ENCODE measurements around the gene PON3.
A peak's percentile ranks its signal among the peaks of the same experiment; 100 is the strongest.

The PON3 gene

GRCh38 chr7:95396136-95397032 lies at the start of gene PON3:
Gene PON3, minus strand, starts transcription at chr7:95396375. Its CDS starts 25 bp downstream, at chr7:95396350.
- DNase-seq (ENCODE audit: low read depth in 2 of 2) = peak; percentile 1 to 2

DNA sequence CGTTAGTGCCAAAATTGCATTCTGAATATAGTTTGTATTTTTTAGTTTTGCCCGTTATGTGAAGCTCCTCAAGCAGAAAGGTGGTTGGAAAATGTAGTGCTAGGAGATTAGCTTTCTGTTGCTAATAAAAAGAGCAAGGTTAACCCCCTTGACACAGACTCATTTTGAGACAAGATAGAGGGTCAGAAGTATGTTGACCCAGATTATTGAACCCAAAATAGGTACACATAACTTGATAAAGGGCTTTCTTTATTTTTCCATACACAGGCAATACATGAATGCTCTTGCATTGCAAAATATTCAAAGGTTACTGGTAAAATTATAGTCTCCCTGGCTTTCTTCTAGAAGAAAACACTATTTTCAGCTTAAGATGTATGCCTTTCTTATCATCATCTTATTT lies 48.6 kb upstream of the PON3 start:
- no peak for DNase-seq (ENCODE audit: low read depth in 2 of 2)

- DNase-seq (ENCODE audit: low read depth in 2 of 2) = no peak
Measured at GRCh38 chr7:95441042-95441823, 45.1 kb upstream of the PON3 start.

GRCh38 chr7:95440394-95441038 lies 44.3 kb upstream of the PON3 start:
- no peak for DNase-seq (ENCODE audit: low read depth in 2 of 2)

- DNase-seq (ENCODE audit: low read depth in 2 of 2) = no peak
Measured at GRCh38 chr7:95436407-95436806, 40.2 kb upstream of the PON3 start.

GRCh38 chr7:95435422-95435780 lies 39.2 kb upstream of the PON3 start:
- no peak for DNase-seq (ENCODE audit: low read depth in 2 of 2)

DNA sequence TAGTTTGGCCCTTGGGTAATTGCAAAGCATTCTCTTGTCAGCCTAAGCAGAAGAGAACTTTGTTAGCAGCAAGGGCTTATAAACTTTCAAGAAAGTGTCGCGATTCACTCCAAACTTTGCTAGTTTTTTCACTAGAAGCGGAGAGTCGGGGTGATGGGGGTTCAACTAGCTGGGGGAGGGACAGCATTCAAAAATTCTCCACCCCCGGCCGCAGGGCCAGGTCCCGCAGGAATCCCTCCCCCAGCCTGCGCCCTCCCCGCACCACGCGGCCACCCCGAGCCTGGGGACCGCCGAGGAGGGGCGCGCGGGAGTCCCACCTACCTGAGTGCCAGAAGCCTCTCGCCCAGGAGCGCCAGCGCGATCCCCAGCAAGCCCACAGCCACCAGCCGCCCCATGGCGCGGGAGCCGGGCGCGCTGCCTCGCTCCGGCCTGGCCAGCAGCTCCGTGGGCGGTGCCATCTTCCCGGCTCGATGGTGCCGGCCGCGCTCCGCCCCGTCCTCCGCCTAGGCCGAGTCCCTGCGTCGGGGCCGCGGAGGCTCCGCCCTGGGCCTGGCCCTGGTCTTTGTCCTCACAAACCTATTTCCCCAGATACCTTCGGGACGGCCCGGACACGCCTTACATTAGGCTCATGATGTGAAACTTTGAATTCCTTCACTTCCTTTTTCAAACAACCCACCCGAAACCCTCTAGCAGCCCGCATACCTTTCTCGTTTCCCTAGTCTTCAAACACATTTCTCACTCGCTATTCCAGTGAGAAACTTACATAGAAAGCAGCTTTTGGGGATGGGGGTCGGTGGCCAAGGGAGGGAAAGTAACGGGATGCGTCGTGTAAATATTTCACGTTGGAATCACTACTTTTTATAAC lies 38.6 kb upstream of the PON3 start, which contains the start of gene PON2:
PON2 (minus strand) TSS at position 472 of the 865 bp plus-strand sequence; CDS start at position 395, 77 bp downstream.
- peak; percentile 13 to 23 for DNase-seq (ENCODE audit: low read depth in 2 of 2)

GRCh38 chr7:95433952-95434556 lies 37.9 kb upstream of the PON3 start:
- DNase-seq (ENCODE audit: low read depth in 2 of 2) = no peak

DNA sequence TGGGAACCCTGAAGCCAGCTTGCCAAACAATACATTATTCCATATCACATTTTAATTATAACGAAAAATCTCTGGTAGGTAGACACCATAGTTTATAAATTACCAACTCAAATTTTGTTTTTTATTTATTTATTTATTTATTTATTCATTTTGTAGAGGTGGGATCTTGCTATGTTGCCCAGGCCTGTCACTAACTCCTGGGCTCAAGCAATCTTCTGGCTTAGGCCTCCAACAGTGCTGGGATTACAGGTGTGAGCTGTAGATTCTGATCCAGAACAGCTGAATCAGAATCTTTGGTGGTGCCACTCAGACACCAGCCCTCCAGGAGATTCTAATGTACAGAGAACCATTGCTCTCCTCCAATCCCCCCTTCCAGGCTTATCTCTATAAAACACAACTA lies 37.0 kb upstream of the PON3 start:
- DNase-seq (ENCODE audit: low read depth in 2 of 2) = no peak

DNA sequence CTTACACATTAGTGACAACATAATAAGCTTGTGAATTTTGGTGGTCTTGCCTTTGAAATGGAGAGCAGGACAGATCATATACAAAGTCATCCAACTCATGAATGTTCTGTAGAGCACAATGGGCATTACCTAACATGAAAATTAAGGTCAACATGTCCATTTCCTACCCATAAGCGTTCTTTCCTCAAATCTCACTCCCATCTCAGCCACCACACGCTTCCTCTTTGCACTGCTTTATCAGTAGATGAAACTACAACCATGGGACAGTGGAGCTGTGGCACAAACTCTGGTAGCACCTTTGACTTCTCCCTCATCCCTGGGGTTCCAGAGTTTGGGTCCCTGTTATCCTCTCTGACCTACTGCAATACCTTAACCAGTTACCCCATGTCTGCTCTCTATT lies 36.4 kb upstream of the PON3 start:
- DNase-seq (ENCODE audit: low read depth in 2 of 2) = no peak

- no peak for DNase-seq (ENCODE audit: low read depth in 2 of 2)
Measured at GRCh38 chr7:95430864-95431263, 34.7 kb upstream of the PON3 start.

DNA sequence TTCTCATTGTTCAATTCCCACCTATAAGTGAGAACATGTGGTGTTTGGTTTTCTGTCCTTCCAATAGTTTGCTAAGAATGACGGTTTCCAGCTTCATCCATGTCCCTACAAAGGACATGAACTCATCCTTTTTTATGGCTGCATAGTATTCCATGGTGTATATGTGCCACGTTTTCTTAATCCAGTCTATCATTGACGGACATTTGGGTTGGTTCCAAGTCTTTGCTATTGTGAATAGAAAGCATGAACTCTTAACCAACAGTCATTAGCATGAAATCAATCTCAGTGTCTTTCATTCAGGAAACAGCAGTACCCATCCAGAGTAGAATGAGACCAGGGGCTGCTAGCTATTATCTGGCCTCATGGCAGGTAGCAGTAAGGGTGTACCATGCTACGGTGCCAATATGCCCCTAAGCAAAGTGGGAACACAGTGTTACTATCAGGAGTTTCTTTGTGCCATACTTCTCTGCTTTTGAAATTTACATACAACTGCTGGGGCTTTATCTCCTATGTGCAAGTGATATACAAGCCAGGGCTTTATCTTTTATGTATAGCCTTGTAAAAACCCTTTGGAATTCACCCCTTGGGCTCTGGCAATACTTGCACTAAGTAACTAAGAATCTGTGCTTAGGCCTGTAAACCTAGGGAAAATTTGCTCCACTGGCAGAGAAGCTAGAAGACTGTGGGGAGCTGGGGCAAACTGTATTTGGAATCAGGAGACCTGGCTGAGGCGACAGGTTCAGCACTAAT lies 33.2 kb upstream of the PON3 start:
- DNase-seq (ENCODE audit: low read depth in 2 of 2) = no peak

DNA sequence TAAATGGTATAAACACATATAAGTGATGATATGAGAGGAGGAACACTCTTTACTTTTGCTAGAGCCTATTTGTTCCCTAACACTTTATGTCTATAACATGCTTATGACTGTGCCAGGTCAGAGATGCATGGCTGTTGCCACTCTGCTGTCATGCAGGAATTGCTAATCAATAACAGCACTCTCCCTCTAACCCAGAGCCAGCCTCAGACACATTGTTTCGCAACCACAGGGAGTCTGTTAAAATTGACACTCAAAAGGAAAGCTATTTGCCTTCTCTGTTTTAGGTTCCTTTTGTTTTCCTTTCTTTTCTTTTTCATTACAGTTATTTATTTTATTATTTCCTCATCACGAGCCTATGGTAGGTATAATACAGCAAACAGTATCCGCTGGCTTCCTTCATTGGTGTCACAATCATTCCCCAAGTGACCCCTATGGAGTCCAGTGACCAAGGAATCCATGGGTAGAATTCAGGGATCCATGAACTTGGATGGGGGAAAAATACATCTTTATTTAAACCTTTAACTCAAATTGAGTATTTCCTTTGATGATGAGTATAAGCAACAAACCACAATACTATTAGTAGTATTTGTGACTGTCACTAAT lies 31.8 kb upstream of the PON3 start:
- no peak for DNase-seq (ENCODE audit: low read depth in 2 of 2)

DNA sequence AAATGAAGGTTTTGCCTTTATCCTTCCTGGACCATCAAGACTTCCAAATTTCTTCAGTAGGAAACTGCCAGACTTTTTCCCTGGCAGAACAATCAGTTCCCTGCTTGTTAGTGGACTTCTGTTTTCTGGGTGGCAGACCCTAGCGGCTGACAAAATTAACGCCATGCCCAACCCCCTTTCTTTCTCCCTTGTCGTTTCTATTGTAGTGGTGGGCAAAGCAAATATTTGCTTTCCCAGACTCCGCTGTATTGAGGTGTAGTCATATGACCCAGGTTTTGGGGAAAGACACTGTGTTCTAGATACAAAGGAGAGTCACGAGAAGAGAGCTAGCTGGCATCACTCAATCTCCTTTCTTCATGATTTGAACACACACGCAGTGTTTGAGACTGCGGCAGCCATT lies 31.0 kb upstream of the PON3 start:
- DNase-seq (ENCODE audit: low read depth in 2 of 2) = no peak

DNA sequence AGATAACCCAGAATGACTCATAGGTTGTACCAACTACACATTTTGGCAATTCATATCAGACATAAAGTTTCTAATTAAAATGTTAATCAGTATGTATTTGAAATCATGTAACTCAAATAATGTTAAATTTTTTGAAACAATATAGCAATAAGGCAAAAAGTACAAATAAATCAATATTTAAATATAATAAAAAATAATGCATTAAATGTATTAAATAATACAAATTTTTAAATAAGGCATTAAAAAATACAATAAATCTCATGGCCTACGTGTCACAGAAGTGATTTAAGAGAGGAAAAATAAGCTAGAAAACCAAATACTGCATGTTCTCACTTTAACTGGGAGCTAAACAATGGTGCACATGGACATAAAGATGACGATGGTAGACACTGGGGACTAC lies 29.5 kb upstream of the PON3 start:
- no peak for DNase-seq (ENCODE audit: low read depth in 2 of 2)

DNA sequence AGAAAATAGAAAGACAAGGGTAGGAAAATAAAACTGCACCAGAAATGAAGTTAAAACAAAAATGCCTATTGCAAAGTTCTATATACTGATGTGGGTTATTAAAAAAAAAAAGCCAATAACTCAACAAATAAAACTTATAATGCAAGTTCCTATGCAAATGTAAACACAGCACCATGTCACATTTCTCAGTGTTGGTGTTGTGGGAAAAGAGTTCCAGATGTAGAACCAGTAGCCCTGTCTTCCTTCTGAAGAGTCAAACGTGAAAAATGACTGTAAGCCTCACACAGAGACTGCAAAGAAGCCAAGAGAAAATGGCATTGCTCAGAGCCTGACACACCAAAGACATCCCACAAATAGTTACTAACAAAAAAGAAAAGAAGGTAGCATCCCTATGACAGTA lies 28.5 kb upstream of the PON3 start:
- DNase-seq (ENCODE audit: low read depth in 2 of 2) = no peak

DNA sequence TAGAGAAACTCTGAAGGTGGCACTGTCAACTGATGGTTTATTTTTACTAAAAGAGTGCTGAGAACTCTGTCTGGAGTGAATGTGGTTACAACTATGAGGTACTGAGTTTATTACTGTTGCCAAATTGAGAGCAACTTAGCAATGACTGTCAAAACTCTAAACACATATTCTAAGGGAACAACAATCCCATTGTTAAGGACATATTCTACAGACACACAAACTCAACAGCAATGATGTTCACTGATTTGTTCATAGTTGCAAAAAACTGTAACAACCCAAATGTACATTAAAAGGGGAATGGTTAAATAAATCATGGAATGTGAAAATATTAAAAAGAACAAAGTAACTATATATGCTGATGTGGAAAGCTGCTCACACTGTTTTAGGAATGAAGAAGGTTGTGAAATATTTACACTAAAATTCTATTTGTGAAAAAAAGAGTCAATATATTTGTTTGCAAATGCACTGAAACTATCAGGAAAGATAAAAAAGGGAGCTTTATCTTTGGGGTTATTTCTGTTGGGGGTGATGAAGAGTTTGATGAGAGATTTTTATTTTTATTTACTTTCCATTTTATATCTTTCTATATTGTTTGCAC lies 25.8 kb upstream of the PON3 start:
- DNase-seq (ENCODE audit: low read depth in 2 of 2) = no peak

DNA sequence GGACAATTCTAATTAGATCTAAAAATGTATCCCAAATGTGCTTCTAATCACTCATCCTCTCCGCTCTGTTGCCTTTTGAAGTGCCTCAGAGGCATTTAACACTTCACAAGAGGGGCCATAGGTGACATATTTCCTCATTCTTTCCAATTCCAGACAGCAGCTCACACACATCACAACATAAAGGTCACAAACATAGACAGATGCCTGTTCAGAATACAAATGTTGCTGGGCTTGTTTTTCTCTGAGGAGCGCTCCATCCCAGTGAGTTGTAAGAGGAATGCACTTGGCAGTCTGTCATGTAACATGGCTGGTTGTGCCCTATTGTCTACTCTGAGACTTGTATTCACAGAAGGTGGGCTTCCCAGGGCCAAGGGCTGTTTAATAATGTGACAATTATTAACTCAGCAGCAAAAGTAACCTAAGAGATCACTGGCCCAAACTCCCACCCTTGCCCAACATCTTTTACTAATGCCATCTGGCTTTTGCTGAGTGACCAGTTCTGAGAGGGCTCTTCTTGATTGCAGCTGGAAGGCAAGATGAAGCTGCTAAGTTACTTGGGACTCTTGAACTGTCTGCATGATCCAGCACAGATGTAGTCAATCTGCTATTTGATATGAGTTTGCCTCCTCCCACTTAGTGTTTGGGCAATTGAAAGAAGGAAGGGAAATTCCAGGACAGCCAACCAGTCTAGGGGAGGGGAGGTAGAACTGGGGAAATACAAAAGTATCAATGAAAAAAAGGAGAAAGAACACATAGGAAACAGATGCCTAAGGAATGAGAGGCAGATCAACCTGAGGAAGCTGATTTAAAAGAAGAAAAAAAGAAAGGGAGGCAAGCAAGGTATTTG lies 25.0 kb upstream of the PON3 start:
- DNase-seq (ENCODE audit: low read depth in 2 of 2) = no peak

GRCh38 chr7:95412075-95412474 lies 15.9 kb upstream of the PON3 start:
- no peak for DNase-seq (ENCODE audit: low read depth in 2 of 2)
